Caco-2 (cell line): ENCODE measurements around the gene FNBP1. TPM values are rescaled to one million over a fixed set of nuclear protein-coding genes. Genes with fewer than 3 reads are reported as not detected.

Experiments
- BruUV-seq: library from RNA; stranded (reverse); fragments of 400-500 nt; replicated peaks from 2 replicates; lab custom pipeline; 2021; lab: Mats Ljungman, UMichigan
- CTCF ChIA-PET: fragments of 300-600 bp; sonication (Branson Sonifier 250); formaldehyde crosslinking; loops from one replicate; lab custom pipeline; 2022; ENCODE audit warnings: antibody characterized with exemption; lab: Charles Lee
- POLR2A ChIA-PET: fragments of 300-600 bp; sonication (Branson Sonifier 250); formaldehyde crosslinking; loops from one replicate; lab custom pipeline; 2022; ENCODE audit warnings: antibody characterized with exemption; lab: Charles Lee
- DNase-seq, 2 experiments: peaks; one replicate each; pipeline versions ENCODE4 v3.0.0 to v3.0.0-alpha.2; 2020 to 2022
- H3K27me3 ChIP-seq: replicated peaks from 2 replicates; pipeline ENCODE4 v1.6.0; 2011; ENCODE audit warnings: low read length; ENCODE audit not compliant: control insufficient read depth, insufficient read depth
- H3K36me3 ChIP-seq: 2 replicates; pipeline ENCODE4 v1.5.1; 2011; ENCODE audit warnings: low read length; ENCODE audit not compliant: control insufficient read depth, insufficient read depth
- H3K4me1 ChIP-seq: fragments of 250-450 bp; sonication (Bioruptor Pico); 2 replicates; pipeline ENCODE4 v1.5.1; 2020; ENCODE audit warnings: mild to moderate bottlenecking
- H3K4me3 ChIP-seq: 2 replicates; pipeline ENCODE4 v1.5.1; 2011; ENCODE audit warnings: low read depth, mild to moderate bottlenecking, control low read depth, low read length
- H3K9me3 ChIP-seq: fragments of 250-450 bp; sonication (Bioruptor Pico); 2 replicates; pipeline ENCODE4 v1.5.1; 2020; ENCODE audit warnings: mild to moderate bottlenecking, moderate library complexity
- H3K27ac Mint-ChIP-seq: one replicate; pipeline ENCODE4 v1.8.0; 2022; ENCODE audit warnings: mixed read lengths; ENCODE audit not compliant: unreplicated experiment
- H3K27me3 Mint-ChIP-seq: one replicate; pipeline ENCODE4 v1.8.0; 2022; ENCODE audit warnings: mixed read lengths; ENCODE audit not compliant: insufficient read depth, unreplicated experiment
- H3K36me3 Mint-ChIP-seq: one replicate; pipeline ENCODE4 v1.8.0; 2022; ENCODE audit warnings: mild to moderate bottlenecking, mixed read lengths; ENCODE audit not compliant: insufficient read depth, unreplicated experiment
- H3K4me1 Mint-ChIP-seq: one replicate; pipeline ENCODE4 v1.8.0; 2022; ENCODE audit warnings: low read depth, mixed read lengths; ENCODE audit not compliant: unreplicated experiment
- H3K4me3 Mint-ChIP-seq: one replicate; pipeline ENCODE4 v1.8.0; 2022; ENCODE audit warnings: mild to moderate bottlenecking, moderate library complexity, mixed read lengths; ENCODE audit not compliant: unreplicated experiment
- H3K9me3 Mint-ChIP-seq: one replicate; pipeline ENCODE4 v1.8.0; 2022; ENCODE audit warnings: mixed read lengths; ENCODE audit not compliant: unreplicated experiment
- intact Hi-C: fragments of 100-400 bp; cut with micrococcal nuclease; formaldehyde crosslinking; loops from one replicate; pipeline ENCODE4 v1.10.0; 2022; ENCODE audit not compliant: unreplicated experiment
- total RNA-seq: library from RNA; stranded (reverse); gene quantifications from 2 replicates; pipeline ENCODE4 v1.2.3, GENCODE V29; 2022
- TF ChIP-seq, protein P1 (sequence below), 2 experiments: fragments of 200-600 bp in 1 of 2; IDR thresholded peaks; 1 replicate in 1 of 2; 2 replicates in 1 of 2; pipeline versions ENCODE4 v1.5.1 to v1.8.0; 2011 to 2022; ENCODE audit warnings: antibody characterized with exemption in 1 of 2, control low read depth in 1 of 2, inconsistent platforms in 1 of 2, low read depth in 1 of 2, low read length in 1 of 2, mild to moderate bottlenecking in 1 of 2, moderate library complexity in 1 of 2; ENCODE audit not compliant: insufficient read depth in 1 of 2, severe bottlenecking in 1 of 2, unreplicated experiment in 1 of 2

Gene FNBP1
- total RNA-seq, 1 experiment from 2014 or later = 33.2 TPM

GRCh38 chr9:129889941-129890717 lies 152.9 kb downstream of the FNBP1 start:
- no peaks in the 10 kb centered on the region for H3K27me3 ChIP-seq
- H3K36me3 ChIP-seq = peaks cover 3% of the 10 kb centered on the region; the same call in 1 of the 2 replicates
- Mint-ChIP-seq H3K4me1 (no peaks in the 10 kb centered on the region), H3K36me3 (peaks cover 20% of the 10 kb centered on the region), H3K9me3 (no peaks in the 10 kb centered on the region), H3K27me3 (no peaks in the 10 kb centered on the region), H3K27ac (no peak overlapping the region), H3K4me3 (no peak overlapping the region)
- DNase-seq = no peak
- ChIA-PET POLR2A (no interaction called here), CTCF (interaction anchor here (0.7 kb wide), 1 partner anchor 353 kb away, joined by 5 read pairs; no protein-coding TSS in a partner anchor)
- TF ChIP-seq, protein P1, sequence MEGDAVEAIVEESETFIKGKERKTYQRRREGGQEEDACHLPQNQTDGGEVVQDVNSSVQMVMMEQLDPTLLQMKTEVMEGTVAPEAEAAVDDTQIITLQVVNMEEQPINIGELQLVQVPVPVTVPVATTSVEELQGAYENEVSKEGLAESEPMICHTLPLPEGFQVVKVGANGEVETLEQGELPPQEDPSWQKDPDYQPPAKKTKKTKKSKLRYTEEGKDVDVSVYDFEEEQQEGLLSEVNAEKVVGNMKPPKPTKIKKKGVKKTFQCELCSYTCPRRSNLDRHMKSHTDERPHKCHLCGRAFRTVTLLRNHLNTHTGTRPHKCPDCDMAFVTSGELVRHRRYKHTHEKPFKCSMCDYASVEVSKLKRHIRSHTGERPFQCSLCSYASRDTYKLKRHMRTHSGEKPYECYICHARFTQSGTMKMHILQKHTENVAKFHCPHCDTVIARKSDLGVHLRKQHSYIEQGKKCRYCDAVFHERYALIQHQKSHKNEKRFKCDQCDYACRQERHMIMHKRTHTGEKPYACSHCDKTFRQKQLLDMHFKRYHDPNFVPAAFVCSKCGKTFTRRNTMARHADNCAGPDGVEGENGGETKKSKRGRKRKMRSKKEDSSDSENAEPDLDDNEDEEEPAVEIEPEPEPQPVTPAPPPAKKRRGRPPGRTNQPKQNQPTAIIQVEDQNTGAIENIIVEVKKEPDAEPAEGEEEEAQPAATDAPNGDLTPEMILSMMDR (IDR thresholded peaks at IDR 0.05; ENCODE audit: insufficient read depth in 1 of 2, low read depth in 1 of 2, low read length in 1 of 2, severe bottlenecking in 1 of 2, unreplicated experiment in 1 of 2) = no peak
- no TSS peak for BruUV-seq
- intact Hi-C loops = loop anchor here (10.0 kb wide), 1 partner anchor 355 kb away; no protein-coding TSS in a partner anchor
- no peak overlapping the region for H3K4me3 ChIP-seq
- peaks cover 9% of the 10 kb centered on the region for H3K4me1 ChIP-seq
- H3K9me3 ChIP-seq = no peaks in the 10 kb centered on the region

DNA sequence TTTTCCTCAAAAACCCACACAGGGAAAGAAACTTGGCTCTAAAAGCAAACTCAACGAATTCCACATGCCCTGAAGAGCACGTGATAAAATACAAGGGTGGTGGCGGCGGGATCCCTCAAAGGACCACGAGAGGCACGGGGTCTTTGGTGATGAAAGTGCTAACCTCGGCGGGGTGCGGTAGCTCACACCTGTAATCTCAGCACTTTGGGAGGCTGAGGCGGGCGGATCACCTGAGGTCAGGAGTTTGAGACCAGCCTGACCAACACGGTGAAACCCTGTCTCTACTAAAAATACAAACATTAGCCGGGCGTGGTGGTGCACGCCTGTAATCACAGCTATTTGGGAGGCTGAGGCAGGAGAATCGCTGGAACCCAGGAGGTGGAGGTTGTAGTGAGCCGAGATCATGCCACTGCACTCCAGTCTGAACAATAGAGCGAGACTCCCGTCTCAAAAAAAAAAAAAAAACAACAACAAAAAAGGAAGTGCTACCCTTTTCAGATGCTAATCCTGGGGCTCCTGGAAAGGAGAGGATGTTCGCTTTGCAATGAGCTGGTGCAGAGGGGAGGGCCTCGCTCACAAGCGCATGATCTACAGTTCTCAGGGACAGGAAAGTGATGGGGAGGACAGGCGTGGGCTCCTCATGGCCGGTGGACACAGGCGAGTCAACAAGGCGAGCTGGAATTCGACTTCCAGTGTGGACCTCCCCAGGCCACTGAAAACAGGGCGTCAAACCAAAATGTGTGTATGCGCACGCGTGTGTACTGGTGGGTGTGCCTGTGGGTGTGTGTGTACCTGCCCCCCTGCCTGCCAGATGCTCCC lies 153.7 kb downstream of the FNBP1 start:
- no peak for DNase-seq
- no peaks in the 10 kb centered on the region for H3K27me3 ChIP-seq
- intact Hi-C loops = loop anchor here (10.0 kb wide), 1 partner anchor 355 kb away; no protein-coding TSS in a partner anchor
- Mint-ChIP-seq H3K4me3 (no peak overlapping the region), H3K27me3 (no peaks in the 10 kb centered on the region), H3K27ac (no peak overlapping the region), H3K9me3 (no peaks in the 10 kb centered on the region), H3K36me3 (peaks cover 19% of the 10 kb centered on the region), H3K4me1 (peaks cover 4% of the 10 kb centered on the region)
- H3K36me3 ChIP-seq = peaks cover 3% of the 10 kb centered on the region; the same call in 1 of the 2 replicates
- TF ChIP-seq, protein P1 (IDR thresholded peaks at IDR 0.05; ENCODE audit: insufficient read depth in 1 of 2, low read depth in 1 of 2, low read length in 1 of 2, severe bottlenecking in 1 of 2, unreplicated experiment in 1 of 2) = no peak
- ChIA-PET CTCF (interaction anchor here (0.7 kb wide), 1 partner anchor 353 kb away, joined by 5 read pairs; no protein-coding TSS in a partner anchor), POLR2A (no interaction called here)
- H3K4me1 ChIP-seq = peaks cover 15% of the 10 kb centered on the region
- no peak overlapping the region for H3K4me3 ChIP-seq
- no peaks in the 10 kb centered on the region for H3K9me3 ChIP-seq
- no TSS peak for BruUV-seq
